GM19099 (cell line): ENCODE results near the gene TNIK.

Experiments
- POLR2A ChIP-seq: IDR thresholded peaks from 3 replicates; pipeline ENCODE4 v1.6.1; 2011; ENCODE audit warnings: low read depth; ENCODE audit not compliant: insufficient read length; ENCODE audit errors: extremely low read depth

The TNIK gene

GRCh38 chr3:171164067-171164465 is 296.1 kb downstream of the TNIK start:
- TF ChIP-seq POLR2A: no peak

GRCh38 chr3:171163101-171164066 is 296.8 kb downstream of the TNIK start:
- TF ChIP-seq POLR2A: no peak

- TF ChIP-seq POLR2A: no peak
These were observed 299.9 kb downstream of the TNIK start for GRCh38 chr3:171160325-171160724.

DNA sequence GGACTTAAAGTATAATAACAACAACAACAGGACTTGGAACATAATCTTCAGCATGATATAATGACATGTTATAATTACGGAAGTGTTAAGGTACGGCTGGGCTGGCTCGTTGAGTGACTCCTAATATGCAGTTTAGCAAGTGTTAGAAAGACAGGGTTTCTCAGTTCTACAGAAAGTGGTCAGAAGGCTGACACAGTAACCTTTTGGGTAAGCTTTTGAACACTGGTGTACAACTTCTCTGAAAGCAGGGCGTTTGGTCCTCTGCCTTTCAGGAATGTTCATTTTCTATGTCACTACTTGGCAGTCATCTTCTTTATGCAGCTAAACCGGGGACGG is 300.4 kb downstream of the TNIK start:
- no peak for TF ChIP-seq POLR2A

DNA sequence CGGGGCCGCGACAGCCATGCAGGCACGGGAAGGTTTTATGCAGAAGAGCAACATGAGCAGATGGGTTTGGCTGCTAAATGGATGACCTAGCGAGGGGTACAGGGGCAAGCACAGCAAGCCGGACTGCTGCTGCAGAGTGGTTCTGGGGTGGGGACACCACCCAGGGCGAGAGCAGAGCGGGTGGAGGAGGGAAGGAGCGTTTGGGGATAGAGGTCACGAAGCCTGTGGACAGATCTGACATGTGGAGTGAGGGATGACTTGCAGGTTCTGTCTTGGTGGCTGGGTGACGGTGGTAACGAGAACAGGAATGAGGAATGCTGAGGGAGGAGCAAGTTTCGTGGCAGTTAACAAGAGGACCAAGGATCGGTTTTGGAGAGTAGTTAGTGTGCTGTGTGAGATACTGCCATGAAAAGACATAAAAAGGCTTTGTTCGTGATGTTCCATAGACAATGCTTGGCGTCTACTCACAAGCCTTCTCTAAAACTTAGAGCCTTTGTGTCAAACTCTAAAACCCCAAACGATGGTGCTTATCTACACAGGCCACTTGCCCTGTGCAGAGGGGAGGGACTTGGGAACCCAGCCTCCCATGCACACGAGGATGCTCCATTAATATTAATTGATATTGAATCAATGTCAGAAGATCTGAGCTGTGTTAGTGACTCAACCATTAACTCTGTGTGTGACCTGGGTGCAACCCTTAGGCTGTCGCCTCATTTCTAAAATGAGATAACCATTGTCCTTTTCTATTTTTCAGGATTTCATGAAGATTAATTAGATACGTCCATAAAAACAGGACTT is 301.0 kb downstream of the TNIK start:
- no peak for TF ChIP-seq POLR2A

DNA sequence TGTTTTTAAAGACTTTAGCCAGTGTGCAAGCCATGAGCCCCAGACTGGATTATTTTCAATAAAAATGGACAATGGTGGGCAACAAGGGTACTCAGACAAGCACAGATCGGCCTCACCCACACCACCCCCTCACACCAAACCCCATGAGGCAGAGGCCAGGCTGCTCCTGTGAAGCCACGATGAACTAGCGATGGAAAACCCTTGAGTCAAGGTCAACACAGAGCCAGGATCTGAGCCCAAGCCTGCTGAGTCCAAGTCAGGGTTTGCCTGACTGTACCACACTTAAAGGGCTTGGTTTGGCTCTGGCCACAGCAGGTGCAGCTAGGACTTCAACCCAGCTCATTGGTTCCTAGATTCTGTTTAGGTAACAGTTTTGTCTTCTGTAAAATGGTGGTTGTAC is 302.2 kb downstream of the TNIK start:
- TF ChIP-seq POLR2A: no peak

GRCh38 chr3:171157286-171157685 is 302.9 kb downstream of the TNIK start:
- no peak for TF ChIP-seq POLR2A

GRCh38 chr3:171156401-171157010 is 303.7 kb downstream of the TNIK start:
- no peak for TF ChIP-seq POLR2A

GRCh38 chr3:171155122-171155700 is 305.0 kb downstream of the TNIK start:
- no peak for TF ChIP-seq POLR2A

GRCh38 chr3:171150945-171151344 is 309.3 kb downstream of the TNIK start:
- no peak for TF ChIP-seq POLR2A

- no peak for TF ChIP-seq POLR2A
These were observed 310.6 kb downstream of the TNIK start for GRCh38 chr3:171149526-171150116.

DNA sequence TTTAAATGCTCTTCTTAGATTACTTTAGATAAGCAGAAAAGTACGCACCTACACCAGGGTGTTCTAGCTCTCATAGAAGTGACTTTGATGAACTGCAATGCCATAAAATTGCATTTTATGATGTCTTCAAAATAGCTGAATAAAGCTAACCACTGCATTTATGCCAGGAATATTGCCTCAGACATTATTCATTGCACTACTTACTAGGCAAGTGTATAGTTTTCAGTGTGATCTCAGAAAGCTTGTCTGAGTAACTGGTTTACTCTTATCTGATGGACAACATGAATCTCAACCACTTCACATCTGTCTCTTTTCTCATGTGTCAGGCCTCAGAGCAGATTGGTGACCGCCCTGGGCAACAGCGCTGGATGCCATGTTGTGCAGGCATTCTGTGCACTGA is 314.4 kb downstream of the TNIK start:
- TF ChIP-seq POLR2A: no peak

DNA sequence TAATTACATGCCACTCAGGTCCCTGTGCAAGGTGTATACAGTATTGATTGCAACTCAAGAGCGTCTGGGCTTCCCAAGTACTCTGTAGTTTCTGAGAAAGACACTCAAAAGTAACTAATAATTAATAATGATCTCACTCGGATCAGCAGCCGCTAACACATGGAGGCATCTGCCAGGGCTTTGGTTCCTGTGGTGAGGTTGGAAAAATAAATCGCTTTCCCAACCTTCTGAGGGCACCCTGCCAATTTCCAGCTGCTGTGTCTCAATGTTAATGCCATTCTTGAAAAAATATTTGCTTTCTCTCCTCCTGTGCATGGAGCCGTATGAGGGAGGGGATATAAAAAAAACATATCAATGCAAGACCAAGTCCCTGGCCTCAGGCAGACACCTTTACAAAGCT is 317.2 kb downstream of the TNIK start:
- no peak for TF ChIP-seq POLR2A

DNA sequence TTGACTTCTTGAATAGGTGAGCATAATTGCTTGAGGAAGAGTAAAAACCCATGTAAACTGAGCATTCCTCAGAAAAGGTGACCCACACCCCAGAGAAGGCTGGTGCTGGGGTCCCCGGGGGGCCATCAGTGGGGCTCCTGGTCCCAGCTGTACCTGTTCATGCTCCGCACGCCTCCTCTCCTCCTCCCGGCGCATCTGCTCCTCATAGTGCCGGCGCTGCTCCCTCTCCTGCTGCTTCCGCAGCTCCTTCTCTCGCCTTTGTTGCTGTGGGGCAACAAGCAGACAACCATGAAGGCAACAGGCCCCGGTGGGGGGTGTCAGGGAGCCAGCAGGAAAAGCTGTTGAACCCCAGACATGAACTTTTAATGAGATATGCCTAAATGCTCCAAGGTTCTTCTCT is 320.0 kb downstream of the TNIK start:
- TF ChIP-seq POLR2A: no peak

GRCh38 chr3:171138027-171138426 is 322.2 kb downstream of the TNIK start:
- no peak for TF ChIP-seq POLR2A
